SK-MEL-5 (cell line): ENCODE data around the gene MEX3A. TPM values are rescaled to one million over a fixed set of nuclear protein-coding genes. Genes with fewer than 3 reads are reported as not detected.

Experiments used
- DNase-seq: peaks from one replicate; pipeline ENCODE4 v3.0.0-alpha.2; 2016; ENCODE audit warnings: low read depth, low spot score
- in situ Hi-C: cut with HindIII; loops from 2 replicates; pipeline ENCODE4 v1.10.0; 2016; ENCODE audit warnings: low sequenced_read_pairs, high pct_unique_total_duplicates, low pct_unique_long_range_greater_than_20kb
- total RNA-seq: library from RNA; depleted of rRNA; stranded (reverse); fragments of >200 nt; shearing (Covaris generic); gene quantifications from 2 replicates; pipeline ENCODE4 v1.2.3, GENCODE V29; 2014

Gene MEX3A
- total RNA-seq, 1 experiment from 2014 or later, result 3.4 TPM

DNA sequence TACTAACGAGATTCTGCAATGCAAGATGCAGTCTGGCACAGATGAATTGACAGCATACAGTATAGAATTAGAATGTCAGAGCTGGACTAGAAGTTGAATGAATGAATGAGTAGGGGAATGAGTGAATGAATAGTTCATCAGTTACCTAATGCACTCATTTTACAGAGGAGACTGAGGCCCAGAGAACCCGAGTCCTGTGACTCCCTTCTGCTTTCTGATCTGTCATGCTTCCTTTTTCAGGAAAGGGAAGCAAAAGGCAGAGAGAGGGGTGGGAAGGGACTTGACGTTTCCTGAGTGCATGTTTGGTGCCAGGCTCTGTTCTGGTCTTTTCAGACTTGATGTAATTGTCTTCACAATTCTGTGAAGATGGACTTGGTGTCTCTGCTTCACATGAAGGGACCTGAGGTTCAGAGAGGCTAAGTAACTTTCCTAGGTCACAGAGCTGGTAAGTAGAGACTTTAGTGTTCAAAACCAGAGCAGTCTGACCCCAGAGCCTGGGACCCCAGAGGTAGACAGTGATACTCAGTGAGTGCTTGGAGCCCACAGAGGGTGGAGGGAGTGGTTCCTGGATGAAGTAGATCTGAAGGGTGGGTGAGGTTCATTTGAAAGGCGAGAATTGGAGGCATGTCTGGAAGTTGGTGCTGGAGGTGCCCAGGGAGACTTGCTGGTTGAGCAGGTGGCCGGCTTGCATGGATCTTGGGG, 8.0 kb upstream of the MEX3A start:
- in situ Hi-C loops, result no loop called here
- DNase-seq, result no peak

DNA sequence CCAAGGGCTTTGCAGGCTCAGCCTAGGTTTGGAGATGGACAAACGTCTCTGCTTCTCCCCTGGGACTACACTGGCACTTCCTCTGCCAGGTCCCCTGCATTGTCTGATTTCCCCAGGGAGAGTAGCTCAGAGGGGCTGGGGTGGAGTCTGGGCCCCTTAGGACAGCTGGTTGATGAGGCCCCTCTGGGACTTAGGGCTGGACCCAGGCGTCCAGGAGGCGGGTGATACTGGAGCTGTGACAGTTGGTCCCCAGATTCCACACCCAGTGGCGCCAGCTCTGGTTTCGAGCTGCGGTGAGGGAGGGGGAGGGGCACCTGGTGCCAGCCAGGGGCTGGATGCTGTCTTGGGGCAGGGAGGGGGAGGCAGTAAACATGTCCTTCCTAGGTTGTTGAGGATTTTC, 7.4 kb upstream of the MEX3A start:
- in situ Hi-C loops, result no loop called here
- DNase-seq, result no peak

DNA sequence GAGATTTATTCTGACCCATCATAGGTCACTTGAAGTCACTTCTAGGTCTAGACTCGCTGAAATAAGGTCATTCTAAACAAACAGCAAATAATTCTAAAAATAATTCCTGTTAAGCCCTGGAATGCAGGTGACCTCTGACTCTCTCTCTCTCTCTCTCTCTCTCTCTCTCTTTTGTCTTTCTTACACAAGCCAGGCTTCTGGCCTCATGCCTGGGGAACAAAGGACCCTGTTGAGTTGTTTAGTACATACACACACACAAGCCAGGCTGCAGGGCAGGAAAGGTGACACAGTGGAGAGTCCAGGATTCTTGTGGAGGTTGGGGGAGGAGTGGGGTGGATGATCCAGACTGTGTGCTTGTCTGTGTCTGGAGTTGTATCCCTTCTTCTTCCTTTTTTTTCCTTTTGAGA, 4.0 kb upstream of the MEX3A start:
- DNase-seq, result peak; percentile 44
- in situ Hi-C loops, result no loop called here

DNA sequence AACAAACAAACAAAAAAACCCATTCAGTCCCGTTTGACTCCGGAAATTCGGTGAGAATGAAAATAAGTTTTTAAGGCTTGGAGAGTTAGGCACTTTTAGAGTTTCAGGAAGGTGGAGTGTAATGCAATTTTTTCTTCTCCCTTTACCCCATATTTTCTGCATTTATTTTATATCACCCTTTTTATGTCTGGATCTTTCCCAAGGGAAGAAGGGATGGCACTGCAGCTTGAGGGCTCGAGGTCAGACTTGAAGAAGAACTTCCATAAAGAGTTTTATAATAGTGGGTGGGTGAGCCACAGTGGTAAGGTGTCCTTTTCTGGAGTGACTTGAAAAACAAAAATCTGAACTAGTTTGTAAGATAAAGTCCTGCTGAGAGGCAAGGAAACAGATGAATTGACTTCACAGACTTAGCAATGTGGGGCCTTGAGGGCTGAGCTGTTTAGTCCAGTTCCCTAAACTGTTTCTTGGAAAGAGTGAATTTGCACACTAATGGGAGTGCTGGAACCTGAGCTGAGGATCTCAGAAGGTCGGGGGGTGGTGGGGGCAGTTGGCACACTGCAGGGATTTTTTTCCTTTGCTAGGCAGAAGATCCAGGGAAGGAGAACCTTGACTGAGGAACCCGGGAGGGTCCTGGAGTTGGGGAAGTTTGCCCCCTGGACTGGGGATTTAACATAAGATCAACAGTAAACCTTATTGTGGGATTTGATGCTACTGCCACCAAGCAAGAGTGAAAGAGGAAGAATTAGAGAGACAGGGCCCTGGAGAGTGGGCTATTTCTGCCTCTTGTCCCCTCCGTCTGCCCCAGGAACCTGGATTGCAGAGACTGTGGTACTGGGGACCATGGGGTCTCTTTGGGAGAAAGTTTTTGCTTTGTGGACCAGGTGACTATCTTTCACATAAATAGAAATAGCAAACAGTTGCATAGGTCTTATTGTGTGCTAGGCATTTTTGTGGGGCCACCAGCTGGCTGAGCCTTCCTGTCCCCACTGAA, 1.8 kb upstream of the MEX3A start:
- in situ Hi-C loops, result no loop called here
- no peak for DNase-seq

DNA sequence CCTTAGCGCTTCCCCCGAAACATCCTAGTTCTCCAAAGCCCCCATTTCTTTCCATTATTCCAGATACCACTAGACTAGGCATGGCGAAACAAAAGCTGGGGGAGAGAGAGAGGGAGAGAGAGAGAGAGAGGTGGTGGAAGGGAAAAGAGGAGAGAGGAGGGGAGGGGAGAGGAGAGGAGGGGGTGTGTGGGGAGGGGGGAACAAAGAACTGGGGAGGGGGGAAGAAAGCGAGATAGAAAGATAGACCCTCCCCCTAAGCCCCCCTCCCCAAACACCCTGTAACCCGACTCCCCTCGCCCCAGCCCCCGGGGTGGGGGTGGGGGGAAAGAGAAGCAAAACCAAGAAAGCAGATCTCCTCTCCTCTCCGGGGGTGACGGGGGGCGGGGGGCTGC, 352 bp downstream of the MEX3A start:
- no peak for DNase-seq
- in situ Hi-C loops, result no loop called here

DNA sequence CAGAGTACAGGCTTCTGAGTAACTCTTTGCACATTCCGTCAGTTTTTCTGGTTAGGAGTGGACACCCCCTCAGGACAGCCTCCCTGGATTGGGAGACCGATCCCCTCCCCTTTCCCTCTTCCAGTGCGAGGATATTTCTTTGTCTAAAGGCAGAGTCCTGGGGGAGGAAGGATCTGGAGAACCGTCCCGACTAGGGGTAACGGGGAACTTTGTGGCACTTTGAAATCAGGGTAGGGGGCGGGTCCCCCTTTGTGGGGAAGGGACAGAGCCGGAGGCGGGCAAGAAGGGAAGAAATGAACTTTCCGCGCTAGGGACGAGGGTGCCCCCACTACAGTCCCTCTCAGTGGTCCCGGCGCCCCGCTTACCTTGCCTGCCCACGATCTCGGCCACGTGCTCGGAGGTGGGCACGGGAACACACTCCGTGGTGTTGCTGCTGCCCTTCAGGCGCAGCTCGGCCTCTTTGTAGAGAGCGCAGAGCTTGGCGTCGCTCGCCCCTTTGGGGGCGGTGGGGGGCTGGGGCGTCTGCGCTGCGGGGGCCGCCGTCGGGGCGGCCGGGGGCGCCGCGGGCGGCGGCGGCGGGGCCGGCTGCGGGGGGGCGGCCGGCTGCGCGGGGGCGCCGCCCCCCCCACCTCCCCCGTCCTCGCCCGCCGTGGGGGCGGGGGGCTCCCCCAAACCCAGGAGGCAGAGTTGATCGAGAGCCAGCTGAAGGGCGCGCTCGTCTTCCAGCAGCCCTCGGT, 917 bp downstream of the MEX3A start:
- in situ Hi-C loops, result no loop called here
- no peak for DNase-seq

DNA sequence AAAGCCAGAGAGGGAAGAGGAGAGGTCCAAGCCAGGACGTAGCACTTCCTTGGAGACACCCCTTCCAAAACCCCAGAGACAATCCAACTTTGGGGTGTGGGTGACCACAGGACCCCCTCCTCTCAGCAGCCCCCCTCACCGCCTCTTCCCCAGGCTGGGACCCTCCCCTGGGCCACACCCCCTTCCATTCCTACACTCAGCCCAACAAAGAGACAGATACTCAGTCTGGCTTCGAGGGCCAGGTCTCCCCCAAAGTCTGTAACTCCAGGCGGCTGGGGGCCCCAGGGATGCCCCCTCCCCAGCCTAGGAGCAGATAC, 1.4 kb downstream of the MEX3A start:
- DNase-seq, result no peak
- in situ Hi-C loops, result no loop called here

DNA sequence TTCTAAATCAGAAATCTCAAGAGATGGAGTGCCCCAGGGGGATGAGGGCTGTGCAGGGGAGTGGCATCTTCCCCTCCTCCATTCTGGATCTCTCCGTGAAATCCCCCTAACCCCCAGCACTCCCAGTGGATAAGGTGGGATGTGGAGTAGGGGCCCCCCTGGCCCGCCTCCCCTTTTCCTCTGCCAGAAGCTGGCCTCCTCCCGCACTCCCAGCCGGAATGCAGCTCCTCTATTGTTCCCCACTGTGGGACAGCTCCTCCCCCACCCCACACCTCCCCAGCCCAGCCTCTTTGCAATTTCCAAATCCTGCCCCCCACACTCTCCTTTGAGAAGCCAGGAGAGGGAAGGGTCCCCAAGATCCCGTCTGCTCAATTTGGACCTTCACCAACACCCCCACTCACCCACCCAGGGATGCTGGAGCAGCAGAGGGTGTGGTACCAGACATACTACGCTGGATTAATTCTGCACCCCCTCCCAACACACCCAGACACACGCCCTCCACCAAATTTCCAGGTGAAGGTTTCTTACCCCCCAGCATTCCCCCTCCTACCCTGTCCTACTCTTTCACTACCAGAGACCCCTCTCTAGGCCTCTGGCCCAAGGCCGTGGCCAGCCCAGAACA, 1.9 kb downstream of the MEX3A start:
- DNase-seq, result no peak
- in situ Hi-C loops, result no loop called here

DNA sequence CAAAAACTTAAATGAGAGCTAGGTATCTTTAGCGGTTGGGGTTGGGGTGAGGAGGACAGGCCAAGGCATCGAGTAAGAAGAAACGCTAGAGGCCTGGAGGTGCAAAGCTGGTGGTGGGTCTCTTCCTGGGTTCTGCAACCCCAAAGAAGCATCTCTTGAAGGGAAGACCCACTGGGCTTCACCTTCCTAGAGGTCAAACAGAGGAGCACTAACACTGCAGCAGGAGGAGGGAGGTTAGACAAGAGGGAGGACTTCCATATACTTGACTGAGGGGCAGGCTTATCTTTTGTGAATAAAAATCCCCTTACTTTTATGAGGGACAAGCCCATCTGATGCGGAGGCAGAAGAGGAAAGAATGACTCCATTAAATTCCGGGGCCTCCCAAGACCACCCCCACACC, 2.5 kb downstream of the MEX3A start:
- in situ Hi-C loops, result no loop called here
- no peak for DNase-seq

DNA sequence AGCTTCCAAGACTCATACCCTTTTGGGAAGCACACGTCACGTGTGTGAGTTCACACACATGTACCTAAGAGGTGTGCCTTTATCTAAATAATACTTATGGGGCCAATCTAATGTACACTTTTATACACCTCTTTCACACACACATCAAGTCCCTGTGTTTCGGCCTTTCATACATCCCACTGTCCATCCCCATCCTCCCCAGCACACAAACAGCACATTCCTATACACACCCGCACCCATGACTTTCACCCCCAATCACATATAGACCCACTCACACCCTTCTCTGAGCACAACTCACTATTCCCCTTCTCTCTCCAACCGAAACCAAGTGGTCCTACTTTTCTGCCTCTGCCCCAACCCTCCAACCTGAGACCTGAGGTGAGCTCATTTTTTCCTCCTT, 3.5 kb downstream of the MEX3A start:
- in situ Hi-C loops, result no loop called here
- no peak for DNase-seq

DNA sequence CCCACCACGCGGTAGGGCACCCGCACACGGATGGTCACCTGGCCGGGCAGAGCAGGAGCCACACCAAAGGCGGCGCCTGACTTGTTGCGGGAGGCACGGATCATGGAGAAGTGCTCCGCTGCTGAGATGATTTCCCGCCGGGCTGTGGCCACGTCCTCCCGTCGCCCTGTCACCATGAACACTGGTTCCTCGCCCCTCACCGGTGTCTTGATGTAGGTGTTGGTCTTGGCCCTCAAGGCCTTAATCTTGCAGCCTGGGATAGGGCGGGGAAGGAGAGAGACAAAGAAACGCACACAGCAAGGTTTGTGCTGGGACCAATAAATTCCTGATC, 4.9 kb downstream of the MEX3A start:
- DNase-seq, result no peak
- in situ Hi-C loops, result no loop called here

DNA sequence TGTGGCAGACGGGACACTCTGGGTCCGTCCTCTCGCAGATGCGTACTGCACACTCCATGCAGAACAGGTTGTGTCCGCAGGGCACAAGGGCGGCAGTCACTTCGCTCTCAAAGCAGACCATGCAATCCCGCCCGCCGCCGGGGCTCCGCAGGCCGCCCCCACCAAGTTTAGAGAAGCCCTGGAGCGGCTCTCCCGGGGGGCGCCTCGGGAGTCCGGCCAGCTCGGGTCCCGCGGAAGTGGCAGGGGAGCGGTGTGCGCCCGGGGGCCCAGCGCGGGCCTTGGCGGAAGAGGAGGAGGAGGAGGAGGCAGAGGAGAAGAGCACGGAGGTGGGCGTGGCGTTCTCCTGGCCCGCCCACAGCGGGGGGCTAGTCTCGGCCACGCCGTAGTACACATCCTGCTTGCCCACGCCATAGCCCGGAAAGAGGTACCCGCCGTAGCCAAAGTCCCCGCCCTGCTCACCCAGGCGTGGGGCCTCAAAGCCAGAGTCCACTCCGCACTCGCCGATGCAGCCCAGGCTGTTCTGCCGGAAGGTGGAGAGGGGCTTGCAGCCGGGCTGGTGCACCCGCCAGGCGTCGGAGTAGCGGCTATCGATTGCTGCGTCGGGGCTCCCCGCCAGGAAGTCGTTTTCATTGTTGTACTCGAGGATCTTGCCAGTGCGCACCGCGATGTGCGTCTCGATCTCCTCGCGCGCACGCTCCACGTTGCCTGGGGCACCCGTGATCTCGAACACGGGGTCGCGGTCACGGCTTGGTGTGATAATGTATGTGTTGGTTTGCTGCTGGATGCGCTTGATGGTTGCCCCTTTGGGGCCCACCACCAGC, 5.4 kb downstream of the MEX3A start:
- DNase-seq, result no peak
- in situ Hi-C loops, result no loop called here

DNA sequence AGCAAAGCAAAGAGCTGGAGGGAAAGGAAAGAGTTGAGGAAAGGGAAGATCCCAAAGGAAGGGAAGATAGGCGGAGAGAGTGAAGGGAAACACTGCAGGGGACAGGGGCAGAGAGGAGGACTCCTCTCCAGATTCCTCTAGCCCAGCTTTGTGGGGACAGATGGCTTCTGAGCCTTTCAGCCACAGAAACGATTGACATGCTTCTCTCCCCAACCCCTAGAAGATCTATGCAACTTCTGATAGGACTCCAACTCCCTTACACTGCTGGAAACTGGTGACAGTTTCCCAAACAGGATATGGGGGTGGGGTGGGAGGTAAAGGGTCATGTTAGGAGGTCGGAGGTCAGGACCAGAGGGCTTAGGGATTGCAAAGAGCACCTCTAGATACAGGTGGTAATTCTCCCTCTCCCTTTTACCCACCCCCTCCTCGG, 6.5 kb downstream of the MEX3A start:
- no peak for DNase-seq
- in situ Hi-C loops, result no loop called here

DNA sequence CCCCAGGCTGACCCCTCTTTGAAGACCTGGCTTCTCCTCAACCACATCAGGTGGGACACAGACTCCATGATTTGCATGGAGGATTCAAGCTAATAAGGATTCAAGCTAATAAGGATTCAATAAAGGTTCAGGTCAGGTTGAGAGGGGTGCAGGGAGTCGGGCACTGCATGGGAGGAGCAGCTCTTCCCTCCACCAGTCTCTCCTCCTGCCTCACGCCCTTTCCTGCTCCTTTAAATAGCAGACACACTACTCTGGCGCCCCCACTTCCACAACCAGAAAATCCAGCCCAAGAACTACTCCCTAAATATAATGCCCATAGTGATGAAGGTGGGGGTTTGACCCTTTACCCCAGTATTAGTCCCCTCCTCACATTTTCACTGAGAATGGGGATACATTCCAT, 7.1 kb downstream of the MEX3A start:
- DNase-seq, result no peak
- in situ Hi-C loops, result no loop called here

DNA sequence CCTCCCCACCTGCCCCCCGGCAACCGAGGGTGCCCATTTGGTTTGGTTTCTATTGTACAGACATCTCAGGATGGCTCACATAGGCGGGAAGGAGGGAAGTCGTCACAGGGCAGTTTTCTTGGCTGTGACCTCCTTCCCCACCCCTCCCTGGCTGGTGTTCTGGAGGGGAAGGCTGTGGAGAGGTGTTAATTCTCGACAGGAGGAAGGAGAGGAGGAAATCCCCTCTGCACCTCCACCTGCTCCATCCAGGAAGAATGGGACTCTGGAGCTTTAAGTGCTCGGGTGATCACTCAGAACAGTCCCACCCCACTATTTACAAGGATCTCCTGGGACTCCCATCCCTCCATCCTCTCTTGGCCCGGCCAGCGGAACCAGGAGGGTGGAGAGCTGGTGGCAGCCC, 7.6 kb downstream of the MEX3A start:
- DNase-seq, result no peak
- in situ Hi-C loops, result no loop called here

DNA sequence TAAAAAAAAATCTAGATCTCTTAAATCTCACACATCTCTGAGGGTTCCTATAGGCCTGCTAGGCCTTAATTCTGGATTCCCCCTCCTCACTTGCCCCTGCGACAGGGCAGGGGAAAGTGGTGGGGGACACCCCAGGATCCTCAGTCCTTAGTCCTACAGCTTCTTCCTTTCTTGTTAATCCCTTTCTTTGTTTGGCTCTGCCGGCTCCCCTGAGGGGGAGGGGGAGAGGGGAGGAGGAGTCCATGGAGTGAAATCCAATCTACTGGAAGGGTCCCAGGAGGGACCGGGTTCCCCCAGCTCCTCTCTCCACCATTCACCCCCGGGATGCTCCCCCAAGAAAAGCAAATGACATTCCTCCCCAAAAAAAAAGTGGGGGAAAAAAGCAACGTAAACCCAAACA, 8.5 kb downstream of the MEX3A start:
- in situ Hi-C loops, result no loop called here
- DNase-seq, result no peak

DNA sequence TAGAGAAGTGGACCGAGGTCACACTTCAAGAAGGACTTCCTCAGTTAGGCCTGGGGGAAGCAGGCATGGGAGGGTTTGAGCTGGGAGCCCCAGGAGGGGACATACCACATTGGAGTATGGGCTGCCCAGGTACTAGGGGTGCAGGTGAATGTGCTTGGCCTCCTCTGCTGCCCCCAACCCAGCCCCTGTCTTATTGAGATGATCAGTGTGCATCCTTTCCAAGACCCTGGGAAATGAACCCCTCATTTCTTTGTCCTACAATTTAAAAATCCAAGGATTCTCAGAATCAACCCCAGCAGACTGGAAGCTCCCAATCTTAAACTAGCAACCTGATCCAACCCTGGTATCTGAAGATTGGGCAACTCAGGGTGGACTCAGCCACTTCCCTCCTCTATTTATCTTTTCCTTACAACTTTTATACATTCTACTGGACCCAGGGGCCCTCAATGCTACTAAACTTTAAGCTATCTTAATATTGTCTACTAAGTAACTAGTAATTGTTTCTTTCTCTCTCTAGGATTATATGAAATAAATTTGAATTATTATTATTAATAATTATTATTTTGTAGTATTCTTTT, 9.1 kb downstream of the MEX3A start:
- no peak for DNase-seq
- in situ Hi-C loops, result no loop called here
